ENCODE measurements around the gene SLC25A10.

- TF ChIP-seq CTCF (conservative IDR thresholded peaks at IDR 0.05) (no peak), ZFX (IDR thresholded peaks at IDR 0.05) (no peak)
These were observed 20.9 kb upstream of the SLC25A10 start for GRCh38 chr17:81691196-81691595.

All from C4-2B (cell line).